ENCODE data around the gene CD40.
"Not testable (repeated sequence)": the region's sequence is repeated elsewhere in the genome, so short reads cannot be mapped to it uniquely, and the experiment has no call there.

CD40 gene

DNA sequence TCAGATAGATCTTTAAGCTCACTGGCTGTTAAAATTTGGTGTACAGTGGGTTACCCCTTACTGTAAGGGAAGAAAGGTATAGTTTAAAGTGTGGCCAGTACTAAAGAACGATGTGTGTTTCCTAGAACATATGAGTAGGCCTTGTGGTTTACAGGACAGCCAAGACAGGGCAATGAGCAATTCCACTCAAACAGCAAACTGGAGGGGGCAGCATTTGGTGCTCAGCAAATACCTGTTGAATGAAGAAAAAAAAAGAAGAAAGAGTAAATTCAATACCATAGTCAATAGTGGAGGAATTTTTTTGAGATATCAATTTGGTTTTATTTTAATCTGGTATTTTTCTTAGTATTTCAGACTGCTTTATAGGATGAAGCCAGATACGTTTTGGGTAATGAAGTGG, 24.6 kb upstream of the CD40 start:
- DNase-seq (ENCODE audit: low read depth in 1 of 2, low spot score in 1 of 2) = no peak

GRCh38 chr20:46099491-46100287, 18.4 kb upstream of the CD40 start:
- DNase-seq (ENCODE audit: low read depth in 1 of 2, low spot score in 1 of 2) = no peak

GRCh38 chr20:46100444-46100843, 17.7 kb upstream of the CD40 start:
- DNase-seq (ENCODE audit: low read depth in 1 of 2, low spot score in 1 of 2) = not testable (repeated sequence)

- DNase-seq (ENCODE audit: low read depth in 1 of 2, low spot score in 1 of 2) = no peak
Observed at GRCh38 chr20:46100988-46101387, 17.1 kb upstream of the CD40 start.

- no peak for DNase-seq (ENCODE audit: low read depth in 1 of 2, low spot score in 1 of 2)
Observed at GRCh38 chr20:46101957-46102356, 16.2 kb upstream of the CD40 start.

DNA sequence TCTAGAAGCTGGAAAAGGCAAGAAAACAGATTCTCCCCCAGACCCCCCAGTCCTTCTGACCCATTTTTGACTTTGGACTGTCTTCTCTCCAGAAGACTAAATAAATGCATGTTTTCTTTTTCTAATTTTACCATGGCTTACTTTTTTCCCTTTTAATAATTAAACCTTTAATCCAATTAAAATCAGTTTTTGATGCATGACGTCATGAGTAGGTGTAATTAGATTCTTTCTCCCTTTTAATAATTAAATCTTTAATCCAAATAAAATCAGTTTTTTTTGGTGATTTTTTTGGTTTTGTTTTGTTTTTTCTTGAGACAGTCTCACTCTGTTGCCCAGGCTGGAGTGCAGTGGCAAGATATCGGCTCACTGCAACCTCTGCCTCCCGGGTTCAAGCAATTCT, 15.2 kb upstream of the CD40 start:
- no peak for DNase-seq (ENCODE audit: low read depth in 1 of 2, low spot score in 1 of 2)

DNA sequence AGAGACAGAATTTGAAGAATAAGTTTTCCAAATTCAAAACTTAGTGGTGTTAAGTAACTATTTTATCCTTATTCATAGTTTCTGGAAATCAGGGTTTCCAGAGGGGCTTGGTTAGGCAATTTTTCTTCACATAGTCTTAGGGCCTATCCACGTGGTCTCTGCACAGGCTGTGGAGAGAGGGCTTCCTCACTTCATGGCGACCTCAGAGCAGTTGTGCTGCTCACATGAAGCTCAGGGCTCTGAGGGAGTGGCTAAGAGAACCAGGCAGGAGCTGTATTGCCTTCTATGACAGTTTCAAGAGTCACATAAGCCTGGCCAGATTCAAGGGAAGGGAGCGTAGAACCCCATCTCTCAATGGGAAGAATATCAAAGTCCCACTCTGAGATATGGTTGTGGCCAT, 13.9 kb upstream of the CD40 start:
- DNase-seq (ENCODE audit: low read depth in 1 of 2, low spot score in 1 of 2) = no peak

- no peak for DNase-seq (ENCODE audit: low read depth in 1 of 2, low spot score in 1 of 2)
Observed at GRCh38 chr20:46107061-46107460, 11.1 kb upstream of the CD40 start.

GRCh38 chr20:46108435-46108841, 9.7 kb upstream of the CD40 start:
- DNase-seq (ENCODE audit: low read depth in 1 of 2, low spot score in 1 of 2) = no peak

- DNase-seq (ENCODE audit: low read depth in 1 of 2, low spot score in 1 of 2) = no peak
Observed at GRCh38 chr20:46108976-46109375, 9.1 kb upstream of the CD40 start.

- DNase-seq (ENCODE audit: low read depth in 1 of 2, low spot score in 1 of 2) = no peak
Observed at GRCh38 chr20:46111028-46111835, 6.9 kb upstream of the CD40 start.

DNA sequence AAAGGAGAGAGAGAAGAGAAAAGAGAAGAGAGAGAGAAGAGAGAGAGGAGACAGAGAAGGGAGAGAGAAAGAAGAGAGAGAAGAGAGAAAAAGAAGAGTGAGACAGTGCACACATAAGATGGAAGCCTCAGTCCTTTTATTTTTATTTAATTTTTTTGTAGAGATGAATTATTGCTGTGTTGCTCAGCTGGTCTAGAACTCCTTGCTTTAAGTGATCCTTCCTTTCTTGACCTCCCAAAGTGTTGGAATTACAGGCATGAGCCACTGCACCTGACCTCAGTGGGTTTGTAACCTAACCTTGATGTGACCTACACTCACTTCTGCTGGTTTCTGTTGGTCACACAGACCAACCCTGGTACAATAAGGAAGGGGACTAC, 6.3 kb upstream of the CD40 start:
- DNase-seq (ENCODE audit: low read depth in 1 of 2, low spot score in 1 of 2) = no peak

- no peak for DNase-seq (ENCODE audit: low read depth in 1 of 2, low spot score in 1 of 2)
Observed at GRCh38 chr20:46112430-46113112, 5.5 kb upstream of the CD40 start.

DNA sequence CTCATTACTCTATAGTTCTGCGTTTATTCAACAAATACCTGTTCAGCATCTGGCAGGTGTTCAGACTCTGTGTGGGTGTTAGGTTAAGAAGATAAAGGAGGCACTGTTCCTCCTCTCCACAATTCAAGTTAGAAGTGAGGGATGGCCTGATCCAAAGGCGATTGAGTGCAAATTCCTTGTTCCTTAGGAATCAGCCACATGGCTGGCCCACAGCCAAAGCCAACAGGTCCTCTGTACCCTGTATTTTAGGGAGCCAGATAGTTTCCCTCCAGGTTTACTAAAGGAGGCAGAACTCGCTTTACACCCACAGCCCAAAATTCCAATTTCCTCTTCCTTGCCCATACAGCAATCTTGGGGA, 5.0 kb upstream of the CD40 start:
- no peak for DNase-seq (ENCODE audit: low read depth in 1 of 2, low spot score in 1 of 2)

- DNase-seq (ENCODE audit: low read depth in 1 of 2, low spot score in 1 of 2) = no peak
Observed at GRCh38 chr20:46114449-46114848, 3.7 kb upstream of the CD40 start.

DNA sequence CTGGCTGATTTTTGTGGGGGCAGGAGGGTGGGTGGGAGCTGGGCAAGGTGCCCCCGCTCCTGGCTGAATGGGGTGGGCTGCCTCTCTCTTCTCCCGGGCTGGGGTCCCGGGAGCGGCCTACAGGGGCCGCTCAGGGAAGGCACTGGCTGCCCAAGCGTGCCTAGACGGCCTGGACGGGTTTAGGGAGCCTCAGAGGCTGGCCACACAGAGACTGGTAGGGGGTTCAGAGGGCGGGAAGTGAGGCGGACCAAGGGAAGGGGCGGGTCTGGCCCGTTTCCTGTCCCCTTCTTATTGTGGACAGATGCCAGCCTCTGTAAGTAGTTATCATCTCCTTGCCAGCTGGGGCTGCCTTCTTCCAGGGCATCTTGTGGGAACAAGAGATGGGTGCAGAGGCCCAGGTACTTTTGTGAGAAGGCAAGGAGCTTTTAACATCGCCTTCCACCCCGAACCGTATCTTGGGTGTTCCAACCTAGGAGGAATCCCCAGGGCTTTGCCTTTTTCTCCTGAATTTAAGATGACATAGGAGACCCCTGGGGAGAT, 437 bp downstream of the CD40 start:
- DNase-seq (ENCODE audit: low read depth in 1 of 2, low spot score in 1 of 2) = no peak

GRCh38 chr20:46119028-46119546, 973 bp downstream of the CD40 start:
- no peak for DNase-seq (ENCODE audit: low read depth in 1 of 2, low spot score in 1 of 2)

GRCh38 chr20:46119547-46119946, 1.4 kb downstream of the CD40 start:
- DNase-seq (ENCODE audit: low read depth in 1 of 2, low spot score in 1 of 2) = no peak

GRCh38 chr20:46120136-46120535, 2.0 kb downstream of the CD40 start:
- no peak for DNase-seq (ENCODE audit: low read depth in 1 of 2, low spot score in 1 of 2)

- no peak for DNase-seq (ENCODE audit: low read depth in 1 of 2, low spot score in 1 of 2)
Observed at GRCh38 chr20:46121184-46121930, 3.2 kb downstream of the CD40 start.

- DNase-seq (ENCODE audit: low read depth in 1 of 2, low spot score in 1 of 2) = no peak
Observed at GRCh38 chr20:46122071-46122470, 4.0 kb downstream of the CD40 start.

Measured in activated T-helper 1 cell treated with anti-CD3 and anti-CD28 coated beads, Interleukin-2, amount 50 U/mL, for 16 hours (primary cell).